Measurements from ENCODE around the gene ZNF521. TPM values are rescaled to one million over a fixed set of nuclear protein-coding genes. Genes with fewer than 3 reads are reported as not detected.

The ZNF521 gene
- total RNA-seq, 1 donor from 2014 or later, result 48.0 TPM

- H3K9me3 ChIP-seq (ENCODE audit: insufficient read depth, low read depth, low read length), result no peaks in the 10 kb centered on the region
- H3K4me2 ChIP-seq (ENCODE audit: low read length), result peak overlapping the region; percentile 93
- H3K79me2 ChIP-seq (ENCODE audit: insufficient read depth, low read length), result peaks cover 26% of the 10 kb centered on the region
- peak overlapping the region; percentile 91 for H2AFZ ChIP-seq (ENCODE audit: low read depth, low read length)
- FAIRE-seq (no peak), DNase-seq (ENCODE audit: low read depth) (no peak)
- no peaks in the 10 kb centered on the region for H3K36me3 ChIP-seq (ENCODE audit: insufficient read depth, low read length)
- H3K27me3 ChIP-seq (ENCODE audit: insufficient read depth, low read length), result no peaks in the 10 kb centered on the region
- H3K4me3 ChIP-seq (ENCODE audit: insufficient read depth, low read depth, low read length), result peak overlapping the region; percentile 88
- H3K9ac ChIP-seq (ENCODE audit: low read length), result peak overlapping the region; percentile 88
- peak overlapping the region; percentile 91 for H3K27ac Mint-ChIP-seq (ENCODE audit: unreplicated experiment)
- peak overlapping the region; percentile 89 for H3K27ac ChIP-seq (ENCODE audit: low read depth, low read length)
- TF ChIP-seq CTCF (IDR thresholded peaks at IDR 0.05; ENCODE audit: insufficient read depth, low read depth, low read length) (no peak), EZH2 (IDR thresholded peaks at IDR 0.05; ENCODE audit: insufficient read depth, low read length) (no peak)
- peaks cover 2% of the 10 kb centered on the region for H3K27me3 Mint-ChIP-seq (ENCODE audit: low read depth, unreplicated experiment)
- H3K4me1 Mint-ChIP-seq (ENCODE audit: low read depth, unreplicated experiment), result peaks cover 17% of the 10 kb centered on the region
- H3K4me3 Mint-ChIP-seq (ENCODE audit: unreplicated experiment), result peak overlapping the region; percentile 90
- peaks cover 5% of the 10 kb centered on the region for H3K4me1 ChIP-seq (ENCODE audit: insufficient read depth, low read length)
- no peaks in the 10 kb centered on the region for H3K9me3 Mint-ChIP-seq (ENCODE audit: unreplicated experiment)
- no peaks in the 10 kb centered on the region for H3K36me3 Mint-ChIP-seq (ENCODE audit: low read depth, unreplicated experiment)
- peaks cover 5% of the 10 kb centered on the region for H4K20me1 ChIP-seq (ENCODE audit: insufficient read depth, low read length)
Observed at GRCh38 chr18:25351280-25351775, 638 bp downstream of the ZNF521 start.

GRCh38 chr18:25350489-25351251 is 1.3 kb downstream of the ZNF521 start:
- Histone ChIP-seq H3K4me1 (ENCODE audit: insufficient read depth, low read length) (peaks cover 5% of the 10 kb centered on the region), H2AFZ (ENCODE audit: low read depth, low read length) (peak overlapping the region; percentile 67), H3K4me3 (ENCODE audit: insufficient read depth, low read depth, low read length) (peak overlapping the region; percentile 88), H3K27me3 (ENCODE audit: insufficient read depth, low read length) (no peaks in the 10 kb centered on the region), H3K79me2 (ENCODE audit: insufficient read depth, low read length) (peaks cover 26% of the 10 kb centered on the region), H3K9me3 (ENCODE audit: insufficient read depth, low read depth, low read length) (no peaks in the 10 kb centered on the region), H3K4me2 (ENCODE audit: low read length) (peak overlapping the region; percentile 93), H3K27ac (ENCODE audit: low read depth, low read length) (peak overlapping the region; percentile 89), H3K9ac (ENCODE audit: low read length) (peak overlapping the region; percentile 88), H3K36me3 (ENCODE audit: insufficient read depth, low read length) (no peaks in the 10 kb centered on the region), H4K20me1 (ENCODE audit: insufficient read depth, low read length) (peaks cover 5% of the 10 kb centered on the region)
- FAIRE-seq, result no peak
- H3K9me3 Mint-ChIP-seq (ENCODE audit: unreplicated experiment), result no peaks in the 10 kb centered on the region
- H3K4me1 Mint-ChIP-seq (ENCODE audit: low read depth, unreplicated experiment), result peaks cover 17% of the 10 kb centered on the region
- peak; percentile 15 for TF ChIP-seq EZH2 (IDR thresholded peaks at IDR 0.05; ENCODE audit: insufficient read depth, low read length)
- TF ChIP-seq CTCF (IDR thresholded peaks at IDR 0.05; ENCODE audit: insufficient read depth, low read depth, low read length), result no peak
- H3K27me3 Mint-ChIP-seq (ENCODE audit: low read depth, unreplicated experiment), result peaks cover 2% of the 10 kb centered on the region
- H3K36me3 Mint-ChIP-seq (ENCODE audit: low read depth, unreplicated experiment), result no peaks in the 10 kb centered on the region
- H3K4me3 Mint-ChIP-seq (ENCODE audit: unreplicated experiment), result peak overlapping the region; percentile 98
- DNase-seq (ENCODE audit: low read depth), result peak; percentile 47
- H3K27ac Mint-ChIP-seq (ENCODE audit: unreplicated experiment), result peak overlapping the region; percentile 97
